Stimulated activated CD4-positive, alpha-beta T cell treated with anti-CD3 and anti-CD28 coated beads, TNF-alpha, amount 100 ng/mL, for 48 hours (primary cell): ENCODE results near the gene ADCY9.
A peak's percentile ranks its signal among the peaks of the same experiment; 100 is the strongest.

Source experiments
- DNase-seq, 3 donors: peaks; one replicate each; pipeline ENCODE4 v3.0.0-alpha.2; 2020; ENCODE audit warnings: low read depth in 3 of 3

Gene ADCY9

DNA sequence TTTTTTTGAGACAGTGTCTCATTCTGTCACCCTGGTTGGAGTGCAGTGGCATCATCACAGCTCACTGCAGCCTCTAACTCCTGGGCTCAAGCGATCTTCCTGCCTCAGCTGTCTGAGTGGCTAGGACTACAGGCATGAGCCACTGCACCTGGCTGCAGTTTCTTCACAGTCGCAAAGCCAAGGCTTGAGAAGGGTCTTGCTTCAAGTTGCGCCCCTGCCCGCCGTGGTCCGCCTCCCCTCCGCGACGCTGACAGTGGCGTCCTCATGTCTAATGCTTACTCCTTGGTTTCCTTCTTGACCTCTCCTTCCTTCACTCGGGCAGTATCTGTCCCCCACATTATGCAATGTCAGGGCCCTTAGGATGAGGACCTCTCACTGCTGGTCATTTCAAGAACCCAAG lies 112.7 kb downstream of the ADCY9 start:
- DNase-seq, result no peak

- no peak for DNase-seq
These were observed 113.1 kb downstream of the ADCY9 start for GRCh38 chr16:4003166-4003565.

DNA sequence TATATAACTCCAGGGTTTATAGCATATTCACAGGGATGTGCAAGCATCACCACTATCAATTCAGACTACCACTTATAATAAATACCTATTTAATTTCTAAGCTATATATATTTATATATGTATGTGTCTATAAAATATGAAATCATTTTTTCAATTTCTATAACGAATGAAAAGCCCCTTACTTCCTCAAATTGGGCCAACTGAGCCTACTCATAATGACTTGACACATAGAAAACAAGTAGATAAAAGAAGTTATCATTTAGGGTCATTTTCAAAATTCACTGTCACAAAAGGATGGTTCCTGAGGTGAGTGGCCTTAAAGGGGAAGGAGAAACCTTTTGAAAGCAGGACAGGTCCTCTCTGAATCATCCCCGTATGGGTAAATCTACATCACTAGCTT lies 114.1 kb downstream of the ADCY9 start:
- DNase-seq, result no peak

DNA sequence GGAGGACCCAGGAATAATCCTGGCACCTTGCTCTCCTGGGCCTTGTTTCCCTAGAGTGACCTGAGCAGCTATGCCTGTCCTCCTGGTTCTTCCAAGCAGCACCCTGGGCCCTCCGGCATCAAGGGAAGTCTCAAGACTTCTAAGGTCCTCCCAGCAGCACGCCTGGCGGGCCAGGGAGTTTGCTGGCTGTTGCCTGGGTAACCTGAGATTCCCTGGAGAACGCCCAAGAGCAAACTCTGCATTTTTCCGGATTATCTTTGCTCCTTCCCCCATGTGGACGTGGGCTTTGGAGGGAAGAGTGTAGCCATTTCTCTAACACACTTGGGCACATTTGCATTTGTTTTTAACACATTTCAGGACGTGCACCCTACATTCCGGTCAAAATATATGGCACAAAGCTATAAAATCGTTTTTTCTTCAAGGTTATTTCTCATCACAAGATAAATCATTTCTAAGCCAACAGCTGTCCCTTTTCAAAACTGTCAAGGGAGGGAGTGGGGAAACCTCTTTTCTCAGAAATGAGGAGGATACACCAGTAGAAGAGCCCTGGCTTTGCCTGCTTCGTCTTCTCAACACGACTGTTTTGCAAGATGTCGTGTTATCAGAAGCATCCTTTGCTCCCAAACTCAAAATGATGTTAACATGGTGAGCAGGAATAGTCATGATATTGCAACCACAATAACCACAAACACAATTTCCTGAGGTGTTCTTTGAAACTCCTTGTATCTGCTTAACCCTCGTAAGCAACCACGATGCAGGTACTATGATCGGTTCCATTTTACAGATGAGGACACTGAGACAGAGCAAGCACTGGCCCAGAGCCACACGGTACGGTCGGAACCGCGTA lies 116.5 kb downstream of the ADCY9 start:
- no peak for DNase-seq

GRCh38 chr16:3998793-3999478 lies 117.3 kb downstream of the ADCY9 start:
- DNase-seq, result no peak

- DNase-seq, result no peak
These were observed 118.9 kb downstream of the ADCY9 start for GRCh38 chr16:3997231-3997841.

GRCh38 chr16:3995001-3995400 lies 121.2 kb downstream of the ADCY9 start:
- no peak for DNase-seq

DNA sequence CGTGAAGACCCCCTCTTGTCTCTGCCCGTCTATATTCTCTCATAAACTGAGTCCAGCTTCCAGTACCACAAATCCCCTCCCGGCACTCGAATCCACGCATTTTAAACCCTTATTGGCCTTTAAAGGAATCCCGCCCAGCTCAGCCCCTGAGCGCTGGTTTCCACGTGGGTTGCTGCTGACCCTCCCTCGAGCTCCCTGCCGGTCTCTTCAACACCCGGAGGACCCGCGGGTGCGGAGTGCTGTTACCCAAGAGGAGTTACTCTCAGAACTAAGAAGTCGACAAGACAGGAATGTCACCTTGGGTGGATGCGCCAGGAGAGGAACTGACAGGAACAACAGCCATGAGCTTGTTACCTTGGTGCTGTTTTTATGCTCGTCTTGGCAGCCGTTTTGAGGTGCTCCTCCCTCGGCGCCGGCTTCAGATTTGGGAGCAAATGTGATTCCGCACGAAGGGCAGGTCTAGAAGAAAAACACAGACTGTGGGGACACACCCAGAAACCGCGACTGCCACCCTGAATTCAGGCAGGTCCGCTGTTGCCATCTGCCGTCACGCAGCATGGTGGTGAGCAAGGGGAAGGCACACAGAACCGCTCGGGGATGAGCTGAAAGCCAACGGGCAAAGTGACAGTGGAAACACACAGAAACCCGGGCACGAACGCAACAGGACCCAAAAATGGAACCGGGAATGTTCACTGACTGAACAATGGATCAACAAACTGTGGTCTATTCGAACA lies 123.0 kb downstream of the ADCY9 start:
- DNase-seq, result no peak

DNA sequence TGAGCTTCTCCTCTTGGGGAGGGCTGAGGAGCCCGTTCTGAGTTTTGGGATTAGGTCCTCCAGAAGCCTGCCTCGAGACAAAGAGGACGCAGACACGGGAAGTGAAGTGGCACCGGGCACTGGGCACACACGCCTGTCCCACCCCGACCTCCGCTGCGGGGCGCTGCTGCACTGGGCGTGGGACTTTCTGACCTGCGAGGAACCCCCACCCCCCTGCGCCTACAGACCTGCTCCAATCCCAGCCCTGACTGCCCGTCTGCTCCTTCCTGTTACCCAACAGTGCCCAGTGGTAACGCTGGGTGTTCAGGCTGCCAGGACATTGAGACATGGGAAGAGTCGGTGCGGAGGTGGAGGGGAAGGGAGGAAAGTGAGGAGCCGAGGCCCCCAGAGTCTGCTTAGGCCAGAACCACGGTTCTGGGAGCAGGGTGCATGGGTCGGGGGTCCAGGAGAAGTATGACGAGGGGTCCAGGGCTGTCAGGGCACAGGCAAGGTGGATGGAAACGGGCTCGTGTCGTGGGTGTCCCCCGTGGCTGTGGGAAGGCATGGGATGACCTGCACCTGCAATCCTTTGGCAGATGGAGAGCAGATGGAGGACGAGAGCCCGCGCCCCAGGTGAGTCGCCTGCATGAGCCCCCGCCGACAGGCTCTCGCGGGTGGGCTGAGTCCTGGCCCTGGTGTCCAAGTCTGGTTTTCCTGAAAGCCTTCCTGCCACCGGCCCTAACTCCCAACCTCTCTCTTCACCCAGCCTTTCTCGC lies 123.8 kb downstream of the ADCY9 start:
- DNase-seq, result no peak

- DNase-seq, result no peak
These were observed 127.4 kb downstream of the ADCY9 start for GRCh38 chr16:3988824-3989223.

DNA sequence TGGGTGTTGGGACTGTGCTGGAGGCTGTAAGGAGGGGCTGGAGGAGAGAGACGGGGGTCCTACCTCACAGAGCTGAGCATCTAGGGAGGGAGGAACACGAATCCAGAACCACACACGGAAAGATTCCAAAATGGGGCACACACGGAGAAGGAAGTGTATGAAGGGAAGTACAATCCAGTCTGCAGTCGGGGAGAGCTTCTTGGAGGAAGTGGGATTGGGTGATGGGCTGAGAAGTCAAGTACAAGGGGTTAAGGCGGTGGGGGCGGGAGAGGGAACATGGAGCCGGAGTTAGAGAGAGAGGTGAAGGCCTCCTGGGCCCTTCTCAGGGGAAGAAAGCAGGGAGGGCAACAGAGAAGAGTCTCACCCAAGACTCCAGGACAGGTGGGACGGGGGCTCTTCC lies 128.2 kb downstream of the ADCY9 start:
- no peak for DNase-seq

- DNase-seq, result no peak
These were observed 129.0 kb downstream of the ADCY9 start for GRCh38 chr16:3987231-3987630.

DNA sequence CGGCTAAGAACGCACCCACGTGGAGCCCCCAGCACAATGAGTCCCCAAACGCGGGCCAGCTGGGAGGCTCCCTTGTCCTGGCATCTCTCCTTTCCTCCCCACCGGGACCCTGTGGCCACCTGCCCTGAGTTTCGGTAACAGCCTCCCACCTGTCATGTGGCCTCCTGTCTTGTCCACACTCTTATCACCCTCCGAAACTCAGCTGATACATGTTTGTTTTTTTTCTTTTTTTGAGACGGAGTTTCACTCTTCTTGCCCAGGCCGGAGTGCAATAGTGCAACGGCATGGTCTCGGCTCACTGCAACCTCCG lies 130.1 kb downstream of the ADCY9 start:
- DNase-seq, result no peak

DNA sequence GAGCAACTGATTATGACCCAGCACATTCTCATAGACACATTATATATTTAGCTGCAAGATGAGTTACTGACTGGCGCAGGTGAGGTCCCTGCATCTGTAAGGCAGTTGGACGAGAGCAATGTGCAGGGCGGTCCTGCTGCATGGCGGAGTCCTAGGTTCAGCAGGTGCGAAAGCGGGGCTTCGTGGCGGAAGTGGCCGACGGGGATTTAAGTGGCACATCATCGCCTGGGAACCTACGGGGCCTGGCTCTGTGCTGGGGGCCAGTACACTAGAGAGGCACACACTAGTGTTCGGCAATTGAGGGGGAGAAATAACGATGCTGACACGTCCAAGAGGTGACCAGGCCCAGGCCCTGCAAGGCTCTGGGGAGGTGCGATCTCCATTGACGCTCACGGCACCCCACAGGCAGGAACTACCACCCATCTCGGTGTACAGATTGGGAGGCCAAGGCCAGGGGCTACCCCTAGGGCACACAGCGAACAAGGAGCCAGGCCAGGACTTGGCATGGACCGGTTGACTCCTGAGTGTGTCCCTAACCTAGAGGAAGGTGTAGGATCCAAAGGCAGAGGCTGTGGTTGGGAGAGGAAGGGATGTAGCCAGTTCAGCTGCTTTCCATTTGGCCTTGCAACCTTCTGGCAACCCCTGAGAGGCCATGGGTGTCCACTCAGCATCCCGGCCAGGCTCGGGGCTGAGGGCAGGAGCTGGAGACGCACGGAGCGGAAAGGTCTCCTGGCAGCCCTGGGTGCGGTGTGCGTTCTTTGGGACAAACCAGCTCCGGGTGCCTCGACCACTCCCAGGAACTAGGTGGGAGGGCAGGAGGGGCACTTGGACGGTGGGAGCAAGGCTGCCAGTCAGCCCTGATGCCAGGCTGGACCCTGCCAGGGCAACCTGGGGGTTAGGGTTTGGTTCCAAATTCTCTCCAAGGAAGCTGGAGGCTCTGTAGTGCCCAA lies 131.9 kb downstream of the ADCY9 start:
- DNase-seq, result no peak

DNA sequence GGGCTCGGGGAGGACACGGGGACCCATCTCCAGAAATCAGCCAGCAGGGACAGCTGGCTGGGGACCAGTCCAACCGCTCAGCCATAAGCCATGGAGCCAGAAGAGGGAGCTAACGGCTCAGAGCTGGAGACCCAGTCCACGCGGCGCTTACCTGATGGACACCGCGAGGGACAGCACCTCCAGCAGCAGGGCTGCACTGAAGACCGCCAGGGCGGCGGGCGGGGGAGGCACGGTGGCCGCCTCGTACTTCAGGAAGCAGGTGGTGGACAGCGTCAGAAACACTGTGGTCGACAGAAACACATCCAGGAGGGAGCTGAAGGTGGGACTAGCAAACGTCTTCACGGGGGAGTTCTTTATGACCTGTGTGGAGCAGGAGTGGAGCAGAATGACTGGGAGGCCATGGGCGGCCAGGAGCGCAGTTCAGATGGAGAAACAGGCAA lies 133.1 kb downstream of the ADCY9 start:
- peak; percentile 8 to 34 (median 13) for DNase-seq

- no peak for DNase-seq
These were observed 134.0 kb downstream of the ADCY9 start for GRCh38 chr16:3982216-3982615.

DNA sequence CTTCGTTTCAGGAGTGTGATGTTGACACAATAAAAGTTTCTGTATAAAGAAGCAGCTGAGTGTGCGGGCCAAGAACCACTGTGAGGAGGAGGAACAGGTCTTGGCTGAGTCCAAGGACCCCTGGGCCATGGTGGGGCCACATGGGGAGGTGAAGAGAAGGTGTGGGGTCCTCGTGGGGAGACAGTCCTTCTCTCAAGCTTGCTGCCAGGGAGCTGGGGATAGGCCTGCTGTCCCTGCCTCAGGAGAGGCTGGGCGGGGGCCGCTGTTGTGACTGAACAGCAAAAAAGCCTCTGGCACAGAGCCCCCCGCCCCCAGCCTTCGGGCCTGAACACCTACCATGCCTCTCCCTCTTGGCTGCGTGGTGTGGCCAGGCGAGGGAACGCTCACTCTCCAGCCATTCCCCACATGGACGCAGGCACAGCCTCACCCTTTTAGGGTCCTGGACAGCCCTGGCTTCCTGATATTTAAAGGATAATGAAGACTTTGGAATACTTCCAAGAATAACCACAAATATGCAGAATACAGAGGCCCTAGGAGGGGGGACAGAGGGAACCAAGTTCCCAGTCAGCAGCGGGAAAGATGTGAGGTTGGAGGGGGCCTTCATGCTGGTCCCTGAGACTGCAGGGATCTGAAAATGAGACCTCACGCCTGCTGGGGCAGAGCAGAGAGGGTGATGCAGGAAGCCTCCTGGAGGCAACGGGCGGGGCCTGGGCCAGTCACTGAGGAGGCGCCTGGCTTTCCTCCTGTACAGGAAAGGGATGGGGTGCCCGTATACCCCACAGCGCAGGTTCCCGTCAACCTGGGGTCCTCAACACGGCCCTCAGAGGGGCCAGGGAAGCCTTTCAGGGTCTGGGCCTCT lies 135.8 kb downstream of the ADCY9 start:
- no peak for DNase-seq

DNA sequence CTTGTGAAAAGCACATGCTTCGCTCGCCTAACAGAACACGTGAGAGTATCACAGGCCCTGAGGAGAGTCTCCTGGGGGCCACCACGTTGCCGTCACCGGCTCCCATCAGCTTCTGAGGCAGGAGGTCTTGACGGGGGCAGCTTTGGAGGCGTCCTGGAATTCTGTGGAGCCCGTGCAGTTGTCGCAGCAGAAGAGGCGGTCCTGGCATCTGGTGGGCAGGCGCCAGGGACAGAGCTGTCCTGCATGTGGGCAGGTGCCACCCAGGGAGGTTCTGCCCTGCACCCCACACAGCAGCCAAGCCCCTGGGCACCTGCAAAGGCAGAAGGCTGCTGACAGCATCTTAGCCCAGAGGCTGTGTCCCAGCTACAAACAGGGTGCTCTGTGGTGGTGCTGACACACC lies 136.7 kb downstream of the ADCY9 start:
- no peak for DNase-seq

DNA sequence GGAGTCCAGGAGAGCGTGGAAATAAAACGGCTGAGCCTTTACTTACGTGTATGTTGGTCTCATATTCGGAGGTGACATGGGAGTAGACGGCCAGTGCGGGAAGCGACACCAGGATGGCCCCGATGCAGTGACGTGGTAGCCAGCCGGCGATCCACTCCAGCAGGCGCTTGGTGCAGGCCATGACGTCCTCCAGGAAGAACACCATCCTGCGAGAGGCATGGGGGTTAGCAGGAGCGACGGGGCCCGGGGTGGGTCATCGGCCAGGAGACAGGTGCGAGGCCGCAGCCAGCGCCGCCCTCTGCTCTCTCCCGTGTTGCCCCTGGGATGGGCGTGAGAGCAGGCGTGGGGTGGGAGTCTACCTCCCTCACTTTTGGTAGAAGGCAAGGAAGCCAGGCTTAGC lies 137.2 kb downstream of the ADCY9 start:
- no peak for DNase-seq

DNA sequence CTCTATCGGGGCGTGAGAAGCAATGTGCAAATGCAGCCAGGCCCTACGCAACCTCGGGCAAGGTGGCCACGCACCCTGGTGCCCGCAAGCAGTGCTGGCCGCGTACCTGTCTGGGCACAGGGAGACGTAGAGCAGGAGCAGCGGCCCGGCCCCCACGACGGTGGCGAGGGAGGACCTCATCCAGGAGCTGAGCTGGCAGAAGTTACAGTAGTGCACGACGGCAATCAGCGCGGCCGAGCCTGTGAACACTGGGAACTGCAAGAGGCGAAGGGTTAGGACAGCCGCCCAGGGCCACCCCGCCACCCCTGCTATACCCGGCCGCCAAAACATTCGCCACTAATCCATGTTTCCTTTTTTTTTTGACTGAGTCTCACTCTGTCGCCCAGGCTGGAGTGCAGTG lies 138.9 kb downstream of the ADCY9 start:
- DNase-seq, result no peak
